Measurements from ENCODE around the gene TLE6.

The TLE6 gene

DNA sequence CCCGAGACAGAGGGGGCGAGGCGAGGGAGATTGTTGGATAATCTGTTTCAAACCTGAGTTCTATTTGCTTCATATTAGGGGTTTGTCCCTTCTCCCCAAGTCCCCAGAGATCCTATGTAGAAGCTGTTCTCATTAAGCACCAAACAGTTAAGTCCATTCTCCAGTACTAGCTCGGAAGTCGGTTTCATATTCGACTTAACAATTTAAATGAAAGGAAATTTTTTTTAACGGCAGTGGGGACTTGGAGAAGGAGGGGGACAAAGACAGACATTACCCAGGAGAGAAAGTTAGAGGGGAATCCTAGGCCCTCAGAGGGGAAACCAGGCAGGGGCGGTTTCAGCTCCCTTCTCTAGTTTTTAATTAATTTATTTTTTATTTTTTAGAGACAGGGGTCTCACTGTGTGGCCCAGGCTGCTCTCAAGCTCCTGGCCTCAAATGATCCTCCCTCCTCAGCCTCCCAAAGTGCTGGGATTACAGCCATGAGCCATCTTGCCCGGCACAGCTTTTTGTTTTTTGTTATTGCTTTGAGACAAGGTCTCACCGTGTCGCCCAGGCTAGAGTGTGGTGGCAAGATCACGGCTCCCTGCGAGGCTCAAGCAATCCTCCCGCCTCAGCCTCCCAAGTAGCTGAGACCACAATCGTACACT lies 65.4 kb downstream of the TLE6 start:
- TF ChIP-seq EZH2 (optimal IDR thresholded peaks at IDR 0.05; ENCODE audit: low read depth, low read length), result no peak
- TF ChIP-seq, protein P1, sequence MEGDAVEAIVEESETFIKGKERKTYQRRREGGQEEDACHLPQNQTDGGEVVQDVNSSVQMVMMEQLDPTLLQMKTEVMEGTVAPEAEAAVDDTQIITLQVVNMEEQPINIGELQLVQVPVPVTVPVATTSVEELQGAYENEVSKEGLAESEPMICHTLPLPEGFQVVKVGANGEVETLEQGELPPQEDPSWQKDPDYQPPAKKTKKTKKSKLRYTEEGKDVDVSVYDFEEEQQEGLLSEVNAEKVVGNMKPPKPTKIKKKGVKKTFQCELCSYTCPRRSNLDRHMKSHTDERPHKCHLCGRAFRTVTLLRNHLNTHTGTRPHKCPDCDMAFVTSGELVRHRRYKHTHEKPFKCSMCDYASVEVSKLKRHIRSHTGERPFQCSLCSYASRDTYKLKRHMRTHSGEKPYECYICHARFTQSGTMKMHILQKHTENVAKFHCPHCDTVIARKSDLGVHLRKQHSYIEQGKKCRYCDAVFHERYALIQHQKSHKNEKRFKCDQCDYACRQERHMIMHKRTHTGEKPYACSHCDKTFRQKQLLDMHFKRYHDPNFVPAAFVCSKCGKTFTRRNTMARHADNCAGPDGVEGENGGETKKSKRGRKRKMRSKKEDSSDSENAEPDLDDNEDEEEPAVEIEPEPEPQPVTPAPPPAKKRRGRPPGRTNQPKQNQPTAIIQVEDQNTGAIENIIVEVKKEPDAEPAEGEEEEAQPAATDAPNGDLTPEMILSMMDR (IDR thresholded peaks at IDR 0.05; ENCODE audit: low read length), result no peak
- TF ChIP-seq EZH2phosphoT487 (IDR thresholded peaks at IDR 0.05; ENCODE audit: low read length), result no peak
- H2AFZ ChIP-seq (ENCODE audit: low read length), result no peak overlapping the region
- H3K9me2 ChIP-seq (replicated peaks; ENCODE audit: insufficient read depth, low read length), result no peaks in the 10 kb centered on the region
- H3K9me3 ChIP-seq (replicated peaks; ENCODE audit: insufficient read depth, low read length), result no peaks in the 10 kb centered on the region
- no peak overlapping the region for H3K9ac ChIP-seq (ENCODE audit: low read length)
- no peaks in the 10 kb centered on the region for H3K36me3 ChIP-seq (replicated peaks; ENCODE audit: insufficient read depth, low read length)
- no peak overlapping the region for H3K4me3 ChIP-seq (ENCODE audit: low read length)
- no peak overlapping the region for H3K27ac ChIP-seq (ENCODE audit: low read length)
- H3K4me1 ChIP-seq (ENCODE audit: low read length), result no peaks in the 10 kb centered on the region
- peaks cover 73% of the 10 kb centered on the region for H3K27me3 ChIP-seq (replicated peaks; ENCODE audit: insufficient read depth, low read length)
- DNase-seq, result no peak
- H3K4me2 ChIP-seq (ENCODE audit: low read depth, low read length), result no peak overlapping the region
- no peaks in the 10 kb centered on the region for H3F3A ChIP-seq (ENCODE audit: insufficient read depth, low read length)
- no peaks in the 10 kb centered on the region for H4K20me1 ChIP-seq (ENCODE audit: insufficient read depth, low read length)
- no peaks in the 10 kb centered on the region for H3K79me2 ChIP-seq (ENCODE audit: low read length)
